ENCODE measurements around the gene MPIG6B. TPM values are rescaled to one million over a fixed set of nuclear protein-coding genes. Genes with fewer than 3 reads are reported as not detected.

The MPIG6B gene, protein sequence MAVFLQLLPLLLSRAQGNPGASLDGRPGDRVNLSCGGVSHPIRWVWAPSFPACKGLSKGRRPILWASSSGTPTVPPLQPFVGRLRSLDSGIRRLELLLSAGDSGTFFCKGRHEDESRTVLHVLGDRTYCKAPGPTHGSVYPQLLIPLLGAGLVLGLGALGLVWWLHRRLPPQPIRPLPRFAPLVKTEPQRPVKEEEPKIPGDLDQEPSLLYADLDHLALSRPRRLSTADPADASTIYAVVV
- total RNA-seq, result under 1 TPM; 0.84 to 0.96 TPM
- polyA plus RNA-seq, result not detected
- long read RNA-seq, donor 1, partial matches to known transcripts, result 0 of 1 reads
- long read RNA-seq, donor 1, other reads (novel, unspliced or antisense), result 1 of 1 reads
- long read RNA-seq, donor 2, result 0 reads

DNA sequence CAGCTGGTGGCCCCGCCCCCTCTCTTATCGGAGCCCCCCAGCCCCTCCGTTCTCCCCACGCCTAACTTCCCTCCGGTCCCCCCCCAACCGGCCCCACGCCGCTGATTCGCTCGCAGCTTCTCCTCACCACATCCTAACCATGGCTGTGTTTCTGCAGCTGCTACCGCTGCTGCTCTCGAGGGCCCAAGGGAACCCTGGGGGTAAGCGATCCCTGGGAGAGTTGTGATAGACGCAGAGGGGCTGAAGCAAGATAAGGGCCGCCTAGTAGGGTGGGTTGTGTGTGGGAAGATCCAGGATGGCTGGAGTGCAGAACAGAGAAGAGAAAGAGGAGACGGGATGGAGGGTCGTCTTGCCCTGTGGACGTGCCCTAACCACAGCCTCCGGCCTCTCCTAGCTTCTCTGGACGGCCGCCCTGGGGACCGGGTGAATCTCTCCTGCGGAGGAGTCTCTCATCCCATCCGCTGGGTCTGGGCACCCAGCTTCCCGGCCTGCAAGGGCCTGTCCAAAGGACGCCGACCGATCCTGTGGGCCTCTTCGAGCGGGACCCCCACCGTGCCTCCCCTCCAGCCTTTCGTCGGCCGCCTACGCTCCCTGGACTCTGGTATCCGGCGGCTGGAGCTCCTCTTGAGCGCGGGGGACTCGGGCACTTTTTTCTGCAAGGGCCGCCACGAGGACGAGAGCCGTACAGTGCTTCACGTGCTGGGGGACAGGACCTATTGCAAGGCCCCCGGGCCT lies at the start of gene MPIG6B:
Gene MPIG6B (plus strand): TSS at position 129 of the 735 bp plus-strand sequence. CDS start 11 bp downstream, at position 140.
- H3K4me1 ChIP-seq (ENCODE audit: control insufficient read depth in 1 of 2, insufficient read depth in 2 of 2, low read length in 2 of 2), result no peaks in the 10 kb centered on the region
- DNase-seq, result no peak
- WGBS, 2 donors, result 71% methylated on average over 46 of the region's 46 CpGs
- H3K27ac ChIP-seq (ENCODE audit: low read depth in 1 of 2, low read length in 2 of 2), result no peak within 1 kb of the TSS
- no peak within 1 kb of the TSS for H3K4me3 ChIP-seq (ENCODE audit: low read length in 2 of 2)
- no peaks in the 10 kb centered on the region for H3K27me3 ChIP-seq (ENCODE audit: control insufficient read depth in 1 of 2, insufficient read depth in 2 of 2, low read length in 1 of 2)
- no peak for ATAC-seq (ENCODE audit: low FRiP score)
- H3K36me3 ChIP-seq (ENCODE audit: control insufficient read depth in 1 of 2, insufficient read depth in 2 of 2, low read length in 1 of 2), result peaks cover 0 to 2% of the 10 kb centered on the region in 2 donors
- H3K9me3 ChIP-seq (ENCODE audit: control insufficient read depth, low read length), result no peaks in the 10 kb centered on the region
- intact Hi-C loops (cut with DNase I), result no loop called here

DNA sequence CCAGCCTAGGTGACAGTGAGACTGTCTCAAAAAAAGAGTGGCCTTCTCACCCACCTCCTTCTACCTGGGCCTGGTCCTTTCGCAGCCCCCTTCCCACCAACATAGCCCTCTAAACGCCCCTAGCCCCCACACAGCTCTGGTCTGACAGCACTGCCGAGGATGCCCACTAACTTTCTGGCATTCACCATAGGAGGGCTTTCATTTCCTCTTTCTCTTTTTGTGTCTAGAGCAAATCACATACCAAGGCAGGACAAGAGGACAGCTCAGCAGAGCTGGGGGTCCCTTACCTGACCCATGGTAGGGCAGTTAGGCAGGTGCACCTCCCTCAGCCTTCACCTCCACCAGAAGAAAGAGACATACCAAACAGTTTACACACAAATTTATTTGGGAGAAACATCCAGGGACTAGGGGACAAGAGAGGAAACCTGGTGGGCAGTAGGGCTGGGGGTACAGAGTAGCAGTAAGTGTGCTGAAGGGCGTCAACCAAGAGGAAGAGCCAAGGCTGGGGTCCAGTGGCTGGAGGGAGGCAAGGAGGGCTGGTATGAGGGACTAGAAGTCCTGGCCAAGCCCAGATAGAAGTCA lies 46.8 kb upstream of the MPIG6B start:
- no peak for DNase-seq
- no peaks in the 10 kb centered on the region for H3K9me3 ChIP-seq (ENCODE audit: control insufficient read depth, low read length)
- ATAC-seq (ENCODE audit: low FRiP score), result no peak
- intact Hi-C loops (cut with DNase I), result no loop called here
- no peaks in the 10 kb centered on the region for H3K4me1 ChIP-seq (ENCODE audit: control insufficient read depth in 1 of 2, insufficient read depth in 2 of 2, low read length in 2 of 2)
- H3K27ac ChIP-seq (ENCODE audit: low read depth in 1 of 2, low read length in 2 of 2), result no peak overlapping the region
- peaks cover 0 to 1% of the 10 kb centered on the region in 2 donors for H3K36me3 ChIP-seq (ENCODE audit: control insufficient read depth in 1 of 2, insufficient read depth in 2 of 2, low read length in 1 of 2)
- H3K4me3 ChIP-seq (ENCODE audit: low read length in 2 of 2), result no peak overlapping the region
- no peaks in the 10 kb centered on the region for H3K27me3 ChIP-seq (ENCODE audit: control insufficient read depth in 1 of 2, insufficient read depth in 2 of 2, low read length in 1 of 2)
- 72 to 79% methylated on average over 4 of the region's 4 CpGs for WGBS, 2 donors

DNA sequence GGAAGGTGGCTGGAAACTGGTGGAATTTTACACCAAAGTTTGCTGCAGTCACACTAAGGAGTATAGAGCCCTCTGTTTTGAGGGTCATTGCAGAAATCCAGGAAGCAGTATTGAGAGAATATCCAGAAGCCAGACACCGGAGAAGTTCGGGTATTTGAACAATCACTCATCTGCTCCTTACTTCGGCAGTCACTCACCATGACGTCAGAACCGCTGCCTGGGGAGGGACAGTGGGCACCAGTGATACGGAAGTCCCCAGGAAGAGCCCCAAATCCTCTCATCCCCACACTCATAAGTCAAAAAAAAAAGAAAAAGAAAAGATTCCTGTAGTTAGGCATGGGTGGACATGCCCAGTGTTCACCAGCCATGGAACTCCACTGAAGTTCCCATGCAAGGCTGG lies 46.3 kb upstream of the MPIG6B start:
- no peak for ATAC-seq (ENCODE audit: low FRiP score)
- no peak overlapping the region for H3K27ac ChIP-seq (ENCODE audit: low read depth in 1 of 2, low read length in 2 of 2)
- no peak overlapping the region for H3K4me3 ChIP-seq (ENCODE audit: low read length in 2 of 2)
- H3K27me3 ChIP-seq (ENCODE audit: control insufficient read depth in 1 of 2, insufficient read depth in 2 of 2, low read length in 1 of 2), result no peaks in the 10 kb centered on the region
- H3K9me3 ChIP-seq (ENCODE audit: control insufficient read depth, low read length), result no peaks in the 10 kb centered on the region
- DNase-seq, result no peak
- WGBS, 2 donors, result 52 to 60% methylated on average over 6 of the region's 6 CpGs
- H3K36me3 ChIP-seq (ENCODE audit: control insufficient read depth in 1 of 2, insufficient read depth in 2 of 2, low read length in 1 of 2), result peaks cover 0 to 1% of the 10 kb centered on the region in 2 donors
- no peaks in the 10 kb centered on the region for H3K4me1 ChIP-seq (ENCODE audit: control insufficient read depth in 1 of 2, insufficient read depth in 2 of 2, low read length in 2 of 2)
- intact Hi-C loops (cut with DNase I), result no loop called here

DNA sequence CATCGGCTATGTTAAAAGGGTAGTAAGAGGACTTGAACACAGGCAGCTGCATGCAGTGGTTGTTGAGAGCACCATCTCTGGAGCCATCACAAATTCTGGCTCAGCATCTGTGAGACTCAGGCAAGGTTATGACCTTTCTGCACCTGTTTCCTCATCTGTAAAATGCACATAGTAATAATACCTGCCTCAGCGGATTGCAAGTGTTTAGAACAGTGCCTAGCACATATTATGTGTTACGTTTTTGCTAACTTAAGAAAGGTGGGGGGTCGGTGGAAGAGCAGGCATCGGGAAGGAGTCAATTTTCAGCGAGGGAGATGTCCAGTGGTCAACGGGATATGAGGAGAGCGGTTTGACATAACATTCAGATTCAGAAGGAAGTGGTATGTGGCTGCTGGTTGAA lies 45.2 kb upstream of the MPIG6B start:
- Histone ChIP-seq H3K27me3 (ENCODE audit: control insufficient read depth in 1 of 2, insufficient read depth in 2 of 2, low read length in 1 of 2) (no peaks in the 10 kb centered on the region), H3K4me3 (ENCODE audit: low read length in 2 of 2) (no peak overlapping the region), H3K9me3 (ENCODE audit: control insufficient read depth, low read length) (no peaks in the 10 kb centered on the region), H3K36me3 (ENCODE audit: control insufficient read depth in 1 of 2, insufficient read depth in 2 of 2, low read length in 1 of 2) (no peaks in the 10 kb centered on the region), H3K4me1 (ENCODE audit: control insufficient read depth in 1 of 2, insufficient read depth in 2 of 2, low read length in 2 of 2) (no peaks in the 10 kb centered on the region), H3K27ac (ENCODE audit: low read depth in 1 of 2, low read length in 2 of 2) (no peak overlapping the region)
- intact Hi-C loops (cut with DNase I), result no loop called here
- DNase-seq (no peak), ATAC-seq (ENCODE audit: low FRiP score) (no peak)
- WGBS, 2 donors, result 73 to 76% methylated on average over 8 of the region's 8 CpGs

DNA sequence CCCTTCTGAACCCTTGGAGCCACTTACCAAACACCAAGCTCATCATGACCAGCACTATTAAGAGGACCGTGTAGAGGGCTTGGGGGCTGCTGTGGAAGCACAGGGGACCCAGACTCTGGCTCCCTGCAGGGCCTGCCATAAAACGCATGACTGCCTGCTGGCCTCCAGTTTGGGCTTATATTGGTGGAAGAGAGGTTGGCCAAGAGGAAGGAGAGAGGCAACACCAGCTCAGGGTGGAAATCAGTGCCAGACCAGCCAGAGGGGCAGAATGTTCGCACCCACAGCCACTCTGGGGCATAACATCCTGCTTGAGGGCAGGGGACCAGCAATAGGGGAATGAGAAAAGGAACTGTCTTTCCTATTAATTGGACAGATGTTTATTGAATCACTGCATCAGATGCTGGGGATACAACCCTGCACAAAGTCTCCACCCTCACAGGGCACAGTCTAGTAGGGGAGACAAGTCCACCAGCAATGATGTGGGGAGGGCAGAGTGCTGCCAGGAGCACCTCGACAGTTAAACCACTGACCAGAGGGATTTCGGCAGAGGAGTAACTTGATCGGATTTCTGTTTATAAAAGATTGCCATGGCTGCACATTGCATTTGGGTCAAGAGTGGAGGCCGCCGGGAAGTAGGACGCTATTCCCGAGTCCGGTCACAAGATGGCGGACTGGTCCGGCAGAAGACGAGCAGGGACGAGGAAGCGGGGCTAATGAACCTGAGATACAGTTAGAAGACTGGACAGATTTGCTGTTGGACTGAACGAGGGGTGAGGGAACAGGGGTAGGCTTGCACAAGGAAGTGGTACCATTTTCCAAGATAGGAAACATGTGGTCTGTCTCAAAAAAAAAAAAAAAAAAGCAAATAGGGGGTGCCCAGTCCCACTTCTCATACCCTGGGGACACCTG lies 42.7 kb upstream of the MPIG6B start, which contains the start of gene LY6G5C:
Gene LY6G5C (minus strand): TSS at position 842 of the 909 bp plus-strand sequence. CDS start 694 bp downstream, at position 148.
- no peaks in the 10 kb centered on the region for H3K36me3 ChIP-seq (ENCODE audit: control insufficient read depth in 1 of 2, insufficient read depth in 2 of 2, low read length in 1 of 2)
- H3K27ac ChIP-seq (ENCODE audit: low read depth in 1 of 2, low read length in 2 of 2), result no peak within 1 kb of the TSS
- intact Hi-C loops (cut with DNase I), result loop anchor here (2.0 to 10.0 kb wide), 7 partner anchors 48 to 272 kb away; partner anchors contain the start of genes DDAH2 (in 1 of the 2), EHMT2 (in 1 of the 2) and NEU1 (in 1 of the 2)
- peak; percentile 90 to 93 for DNase-seq
- peak within 1 kb of the TSS in 1 of 2 donors; percentile 56 for H3K4me3 ChIP-seq (ENCODE audit: low read length in 2 of 2)
- WGBS, 2 donors, result 11 to 12% methylated on average over 17 of the region's 17 CpGs
- no peaks in the 10 kb centered on the region for H3K27me3 ChIP-seq (ENCODE audit: control insufficient read depth in 1 of 2, insufficient read depth in 2 of 2, low read length in 1 of 2)
- ATAC-seq (ENCODE audit: low FRiP score), result peak; percentile 94
- H3K9me3 ChIP-seq (ENCODE audit: control insufficient read depth, low read length), result no peaks in the 10 kb centered on the region
- no peaks in the 10 kb centered on the region for H3K4me1 ChIP-seq (ENCODE audit: control insufficient read depth in 1 of 2, insufficient read depth in 2 of 2, low read length in 2 of 2)

DNA sequence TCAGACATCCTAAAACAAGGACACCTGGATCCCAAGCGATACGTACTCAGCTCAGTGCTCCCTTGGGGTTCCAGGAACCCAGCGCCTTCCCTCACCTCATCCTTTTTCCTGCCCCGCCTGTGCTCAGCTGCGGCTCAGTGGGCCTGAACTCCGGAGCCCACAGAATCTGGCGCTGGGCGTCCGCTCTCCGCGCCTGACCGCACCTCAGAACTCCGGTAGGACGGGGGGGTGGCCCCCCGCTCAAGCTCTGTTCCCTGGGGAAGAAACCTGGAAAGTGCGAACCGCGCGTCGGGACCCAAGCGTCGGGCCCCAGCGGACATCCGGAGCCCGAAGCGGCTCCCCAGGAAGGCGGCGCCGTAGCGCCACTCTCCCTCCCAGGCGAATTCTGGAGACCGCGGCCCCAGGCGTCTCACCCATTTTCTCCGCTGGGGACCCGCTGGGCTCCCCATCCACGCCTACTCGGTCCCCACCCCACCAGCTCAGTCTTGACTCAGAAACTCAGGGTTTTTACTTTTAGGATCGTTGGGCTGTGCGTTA lies 42.0 kb upstream of the MPIG6B start:
- intact Hi-C loops (cut with DNase I), result loop anchor here (2.0 to 10.0 kb wide), 7 partner anchors 48 to 271 kb away; partner anchors contain the start of genes DDAH2 (in 1 of the 2), EHMT2 (in 1 of the 2) and NEU1 (in 1 of the 2)
- H3K9me3 ChIP-seq (ENCODE audit: control insufficient read depth, low read length), result no peaks in the 10 kb centered on the region
- DNase-seq (peak; percentile 68 to 85), ATAC-seq (ENCODE audit: low FRiP score) (peak; percentile 79)
- 1% methylated on average over 40 of the region's 40 CpGs for WGBS, 2 donors
- H3K4me1 ChIP-seq (ENCODE audit: control insufficient read depth in 1 of 2, insufficient read depth in 2 of 2, low read length in 2 of 2), result no peaks in the 10 kb centered on the region
- no peaks in the 10 kb centered on the region for H3K27me3 ChIP-seq (ENCODE audit: control insufficient read depth in 1 of 2, insufficient read depth in 2 of 2, low read length in 1 of 2)
- H3K4me3 ChIP-seq (ENCODE audit: low read length in 2 of 2), result peak overlapping the region in 1 of 2 donors; percentile 56
- H3K36me3 ChIP-seq (ENCODE audit: control insufficient read depth in 1 of 2, insufficient read depth in 2 of 2, low read length in 1 of 2), result peaks cover 0 to under 1% of the 10 kb centered on the region in 2 donors
- H3K27ac ChIP-seq (ENCODE audit: low read depth in 1 of 2, low read length in 2 of 2), result no peak overlapping the region

DNA sequence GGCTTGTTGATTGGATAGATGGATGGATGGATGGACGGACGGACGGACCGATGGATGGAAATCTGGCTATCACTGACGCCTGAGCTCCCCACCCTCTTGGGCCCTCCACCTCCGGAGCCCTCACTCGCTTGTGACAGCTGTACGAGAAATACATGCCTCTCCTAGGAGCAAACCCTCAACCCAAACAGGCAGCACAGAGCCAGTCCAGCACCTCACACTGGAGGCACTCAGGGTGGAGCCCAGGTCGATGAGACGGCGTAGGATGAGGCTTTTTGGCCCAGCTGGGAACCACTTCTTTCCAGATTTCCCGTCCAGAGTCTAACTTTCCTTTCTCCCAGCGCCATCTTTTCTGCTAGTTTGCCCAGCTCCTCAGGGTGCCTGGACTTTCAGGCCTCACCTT lies 39.6 kb upstream of the MPIG6B start:
- Histone ChIP-seq H3K36me3 (ENCODE audit: control insufficient read depth in 1 of 2, insufficient read depth in 2 of 2, low read length in 1 of 2) (peaks cover 0 to 3% of the 10 kb centered on the region in 2 donors), H3K27me3 (ENCODE audit: control insufficient read depth in 1 of 2, insufficient read depth in 2 of 2, low read length in 1 of 2) (no peaks in the 10 kb centered on the region), H3K27ac (ENCODE audit: low read depth in 1 of 2, low read length in 2 of 2) (no peak overlapping the region), H3K4me1 (ENCODE audit: control insufficient read depth in 1 of 2, insufficient read depth in 2 of 2, low read length in 2 of 2) (no peaks in the 10 kb centered on the region), H3K4me3 (ENCODE audit: low read length in 2 of 2) (no peak overlapping the region), H3K9me3 (ENCODE audit: control insufficient read depth, low read length) (no peaks in the 10 kb centered on the region)
- intact Hi-C loops (cut with DNase I), result loop anchor here (5.0 to 10.0 kb wide), 5 partner anchors 89 to 269 kb away; partner anchors contain the start of genes EHMT2 (in 1 of the 2) and NEU1 (in 1 of the 2)
- DNase-seq (no peak), ATAC-seq (ENCODE audit: low FRiP score) (no peak)
- WGBS, 2 donors, result 76 to 80% methylated on average over 13 of the region's 13 CpGs
